ENCODE results near the gene SEC14L2. TPM values are rescaled to one million over a fixed set of nuclear protein-coding genes. Genes with fewer than 3 reads are reported as not detected.
"Not testable (repeated sequence)": the region's sequence is repeated elsewhere in the genome, so short reads cannot be mapped to it uniquely, and the experiment has no call there.

SEC14L2 gene
- total and polyA plus RNA-seq, 10 of the 15 experiments (the other 5 are each of a cell fraction or from before 2014, with no cell fraction given) = 0.08 to 4.0 (median 0.48) TPM

GRCh38 chr22:30460147-30460546 is 63.3 kb downstream of the SEC14L2 start (continued):
- TF ChIP-seq USF1 (IDR thresholded peaks at IDR 0.05; ENCODE audit: borderline replicate concordance, extremely low read length, insufficient read depth, low read depth, low read length) = no peak

GRCh38 chr22:30460555-30460954 is 63.7 kb downstream of the SEC14L2 start:
- H3K27me3 ChIP-seq (replicated peaks in 1 of 2; ENCODE audit: control insufficient read depth in 2 of 2, insufficient read depth in 2 of 2, low read length in 1 of 2); SMC1A ChIA-PET (ENCODE audit: uncharacterized antibody, unreplicated experiment); POLR2A ChIA-PET; in situ Hi-C loops (cut with MboI); RAD21 ChIA-PET (ENCODE audit: unreplicated experiment); intact Hi-C loops (cut with micrococcal nuclease; ENCODE audit: unreplicated experiment); ATAC-seq; H3K9ac ChIP-seq (ENCODE audit: control insufficient read depth, insufficient read depth, low read length); DNase-seq (ENCODE audit: low read depth, low spot score); FAIRE-seq; H3K27ac ChIP-seq (ENCODE audit: control insufficient read depth, insufficient read depth); H3K36me3 ChIP-seq (ENCODE audit: control insufficient read depth in 2 of 2, insufficient read depth in 2 of 2, low read length in 1 of 2); H4K20me1 ChIP-seq (ENCODE audit: control insufficient read depth, insufficient read depth); H3K4me2 ChIP-seq (ENCODE audit: control insufficient read depth, insufficient read depth); H3K4me1 ChIP-seq (ENCODE audit: control insufficient read depth, insufficient read depth, low read length); H3K9me3 ChIP-seq (replicated peaks; ENCODE audit: control insufficient read depth, insufficient read depth, low read length); BruUV-seq (replicated peaks); H3K79me2 ChIP-seq (ENCODE audit: control insufficient read depth, insufficient read depth, low read length); H2AFZ ChIP-seq (ENCODE audit: control insufficient read depth, low read depth, low read length); H3K4me3 ChIP-seq; CTCF ChIA-PET: not testable (repeated sequence)
- 16% methylated on average over 6 of the region's 6 CpGs for WGBS (ENCODE audit: insufficient coverage, insufficient replicate concordance, low lambda C conversion rate, missing lambda C conversion rate)

DNA sequence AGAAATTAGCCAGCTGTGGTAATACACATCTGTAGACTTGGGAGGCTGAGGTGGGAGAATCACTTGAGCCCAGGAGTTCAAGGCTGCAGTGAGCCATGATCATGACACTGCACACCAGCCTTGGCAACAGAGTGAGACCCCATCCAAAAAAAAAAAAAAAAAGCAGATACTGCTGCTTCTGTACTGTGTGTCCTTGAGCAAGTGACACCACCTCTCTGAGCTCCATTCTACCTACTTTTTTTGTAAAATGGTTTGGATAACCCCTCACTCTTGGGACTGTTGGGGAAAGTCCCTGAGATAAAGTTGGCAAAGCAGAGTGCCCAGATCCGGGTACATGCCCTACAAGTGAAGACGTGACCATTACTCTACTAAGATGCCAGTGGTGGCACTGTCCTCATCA is 72.3 kb downstream of the SEC14L2 start:
- in situ Hi-C loops (cut with MboI) = no loop called here
- Histone ChIP-seq H3K9me3 (replicated peaks; ENCODE audit: control insufficient read depth, insufficient read depth, low read length) (no peaks in the 10 kb centered on the region), H3K4me2 (ENCODE audit: control insufficient read depth, insufficient read depth) (no peak overlapping the region), H3K79me2 (ENCODE audit: control insufficient read depth, insufficient read depth, low read length) (no peaks in the 10 kb centered on the region), H3K27ac (ENCODE audit: control insufficient read depth, insufficient read depth) (no peak overlapping the region), H3K4me1 (ENCODE audit: control insufficient read depth, insufficient read depth, low read length) (no peaks in the 10 kb centered on the region), H3K9ac (ENCODE audit: control insufficient read depth, insufficient read depth, low read length) (no peak overlapping the region), H4K20me1 (ENCODE audit: control insufficient read depth, insufficient read depth) (no peaks in the 10 kb centered on the region), H3K4me3 (no peak overlapping the region), H3K36me3 (ENCODE audit: control insufficient read depth in 2 of 2, insufficient read depth in 2 of 2, low read length in 1 of 2) (no peaks in the 10 kb centered on the region), H3K27me3 (replicated peaks in 1 of 2; ENCODE audit: control insufficient read depth in 2 of 2, insufficient read depth in 2 of 2, low read length in 1 of 2) (peaks cover 0 to 2% of the 10 kb centered on the region in 2 experiments; a peak in 2 of 4 replicates), H2AFZ (ENCODE audit: control insufficient read depth, low read depth, low read length) (no peak overlapping the region)
- ChIA-PET CTCF (interaction anchor here (1.3 kb wide), 1 partner anchor 48 kb away, joined by 3 read pairs; no protein-coding TSS in a partner anchor), POLR2A (interaction anchor here (0.5 kb wide), 1 partner anchor 80 kb away, joined by 3 read pairs; no protein-coding TSS in a partner anchor), SMC1A (ENCODE audit: uncharacterized antibody, unreplicated experiment) (interaction anchor here (0.5 to 0.6 kb wide), 2 partner anchors 8 to 359 kb away, joined by 3 read pairs; no protein-coding TSS in a partner anchor), RAD21 (ENCODE audit: unreplicated experiment) (no interaction called here)
- no TSS peak for BruUV-seq (replicated peaks)
- WGBS (ENCODE audit: insufficient coverage, insufficient replicate concordance, low lambda C conversion rate, missing lambda C conversion rate) = 5% methylated on average over 2 of the region's 2 CpGs
- intact Hi-C loops (cut with micrococcal nuclease; ENCODE audit: unreplicated experiment) = no loop called here
- FAIRE-seq (no peak), DNase-seq (ENCODE audit: low read depth, low spot score) (no peak), ATAC-seq (no peak)
- no peak for TF ChIP-seq YBX1 (IDR thresholded peaks at IDR 0.05)
- no peak for TF ChIP-seq RBBP5 (conservative IDR thresholded peaks at IDR 0.05)
- TF ChIP-seq ZZZ3 (IDR thresholded peaks at IDR 0.05; ENCODE audit: control insufficient read depth, insufficient read length, low read depth) = no peak
- no peak for TF ChIP-seq NFYB (IDR thresholded peaks at IDR 0.05; ENCODE audit: insufficient read depth, low read depth, low read length)
- TF ChIP-seq RCOR1 (conservative IDR thresholded peaks at IDR 0.05; ENCODE audit: low read depth, low read length) = no peak
- no peak for TF ChIP-seq MAX (IDR thresholded peaks at IDR 0.05; ENCODE audit: low read depth, low read length)
- TF ChIP-seq, protein P1, sequence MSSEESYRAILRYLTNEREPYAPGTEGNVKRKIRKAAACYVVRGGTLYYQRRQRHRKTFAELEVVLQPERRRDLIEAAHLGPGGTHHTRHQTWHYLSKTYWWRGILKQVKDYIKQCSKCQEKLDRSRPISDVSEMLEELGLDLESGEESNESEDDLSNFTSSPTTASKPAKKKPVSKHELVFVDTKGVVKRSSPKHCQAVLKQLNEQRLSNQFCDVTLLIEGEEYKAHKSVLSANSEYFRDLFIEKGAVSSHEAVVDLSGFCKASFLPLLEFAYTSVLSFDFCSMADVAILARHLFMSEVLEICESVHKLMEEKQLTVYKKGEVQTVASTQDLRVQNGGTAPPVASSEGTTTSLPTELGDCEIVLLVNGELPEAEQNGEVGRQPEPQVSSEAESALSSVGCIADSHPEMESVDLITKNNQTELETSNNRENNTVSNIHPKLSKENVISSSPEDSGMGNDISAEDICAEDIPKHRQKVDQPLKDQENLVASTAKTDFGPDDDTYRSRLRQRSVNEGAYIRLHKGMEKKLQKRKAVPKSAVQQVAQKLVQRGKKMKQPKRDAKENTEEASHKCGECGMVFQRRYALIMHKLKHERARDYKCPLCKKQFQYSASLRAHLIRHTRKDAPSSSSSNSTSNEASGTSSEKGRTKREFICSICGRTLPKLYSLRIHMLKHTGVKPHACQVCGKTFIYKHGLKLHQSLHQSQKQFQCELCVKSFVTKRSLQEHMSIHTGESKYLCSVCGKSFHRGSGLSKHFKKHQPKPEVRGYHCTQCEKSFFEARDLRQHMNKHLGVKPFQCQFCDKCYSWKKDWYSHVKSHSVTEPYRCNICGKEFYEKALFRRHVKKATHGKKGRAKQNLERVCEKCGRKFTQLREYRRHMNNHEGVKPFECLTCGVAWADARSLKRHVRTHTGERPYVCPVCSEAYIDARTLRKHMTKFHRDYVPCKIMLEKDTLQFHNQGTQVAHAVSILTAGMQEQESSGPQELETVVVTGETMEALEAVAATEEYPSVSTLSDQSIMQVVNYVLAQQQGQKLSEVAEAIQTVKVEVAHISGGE (CRISPR knock-in tag; IDR thresholded peaks at IDR 0.05) = no peak

All from GM12878 (cell line).